ENCODE data around the gene SHB. TPM values are rescaled to one million over a fixed set of nuclear protein-coding genes. Genes with fewer than 3 reads are reported as not detected.
A peak's percentile ranks its signal among the peaks of the same experiment; 100 is the strongest.

The SHB gene
- total RNA-seq, 1 experiment from 2014 or later, result 56.4 TPM

DNA sequence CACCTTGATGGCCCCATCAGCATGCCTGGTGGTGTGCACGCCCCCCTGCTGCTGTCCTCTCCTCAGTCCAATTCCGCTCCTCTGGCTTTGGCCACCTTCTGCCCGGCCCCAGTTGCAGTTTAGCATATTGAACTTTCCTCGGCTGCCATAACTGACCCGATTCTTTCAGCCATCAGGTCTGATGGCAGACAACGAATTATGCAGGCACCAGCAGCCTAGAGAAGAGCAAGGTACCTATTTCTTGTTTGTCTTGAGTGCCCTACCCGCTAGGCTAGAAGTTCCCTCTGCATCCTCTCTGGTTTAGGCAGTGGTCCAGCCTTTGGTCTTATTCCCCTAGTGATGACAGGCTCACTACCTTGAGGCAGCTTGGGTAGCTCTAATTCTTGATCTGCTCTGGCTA is 122.1 kb downstream of the SHB start:
- Histone ChIP-seq H3K27me3 (ENCODE audit: low read length) (no peaks in the 10 kb centered on the region), H3F3A (ENCODE audit: low read length, unreplicated experiment) (peaks cover 5% of the 10 kb centered on the region), H3K27ac (ENCODE audit: low read length) (no peak overlapping the region), H3K79me2 (ENCODE audit: low read length) (peaks cover 31% of the 10 kb centered on the region), H3K36me3 (ENCODE audit: low read depth, low read length) (peaks cover 48% of the 10 kb centered on the region), H3K4me3 (ENCODE audit: low read length) (no peak overlapping the region), H3K4me2 (ENCODE audit: low read length) (no peak overlapping the region), H3K9ac (ENCODE audit: low read length) (no peak overlapping the region), H3K4me1 (ENCODE audit: insufficient read depth, low read length) (peaks cover 40% of the 10 kb centered on the region), H3K9me2 (replicated peaks; ENCODE audit: low read length) (no peaks in the 10 kb centered on the region), H2AFZ (ENCODE audit: low read length) (no peak overlapping the region), H4K20me1 (ENCODE audit: low read length) (no peaks in the 10 kb centered on the region), H3K9me3 (ENCODE audit: low read length) (no peaks in the 10 kb centered on the region)
- no peak for TF ChIP-seq EZH2phosphoT487 (IDR thresholded peaks at IDR 0.05; ENCODE audit: borderline replicate concordance, low read length)
- ChIA-PET POLR2A (ENCODE audit: unreplicated experiment) (interaction anchor here (0.5 kb wide), 1 partner anchor 1940 kb away, joined by 3 read pairs; no protein-coding TSS in a partner anchor), CTCF (no interaction called here)
- BruUV-seq (replicated peaks), result no TSS peak
- ATAC-seq (no peak), DNase-seq (no peak)
- intact Hi-C loops (cut with micrococcal nuclease), result no loop called here

DNA sequence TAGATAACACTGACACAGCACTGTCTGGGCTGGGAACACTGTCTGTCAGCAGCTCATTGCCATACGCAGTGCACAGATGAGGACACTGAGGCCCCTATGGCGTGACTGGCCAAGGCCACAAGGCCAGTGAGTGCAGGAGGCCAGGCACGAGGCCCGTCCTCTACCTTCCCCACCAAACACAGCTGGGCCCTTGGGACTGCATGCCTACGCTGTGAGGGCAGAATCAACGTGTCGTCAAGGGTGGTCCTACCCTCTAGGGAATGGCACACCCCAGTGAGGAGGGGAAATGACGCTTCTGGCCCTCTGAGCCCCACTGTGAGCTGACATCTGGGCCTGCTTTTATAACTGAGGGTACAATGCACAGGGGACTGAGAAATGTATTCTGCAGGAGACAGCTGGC is 123.0 kb downstream of the SHB start:
- no TSS peak for BruUV-seq (replicated peaks)
- H3F3A ChIP-seq (ENCODE audit: low read length, unreplicated experiment), result peaks cover 5% of the 10 kb centered on the region
- no peak overlapping the region for H2AFZ ChIP-seq (ENCODE audit: low read length)
- H3K9ac ChIP-seq (ENCODE audit: low read length), result no peak overlapping the region
- no peaks in the 10 kb centered on the region for H4K20me1 ChIP-seq (ENCODE audit: low read length)
- intact Hi-C loops (cut with micrococcal nuclease), result no loop called here
- TF ChIP-seq, protein P1, sequence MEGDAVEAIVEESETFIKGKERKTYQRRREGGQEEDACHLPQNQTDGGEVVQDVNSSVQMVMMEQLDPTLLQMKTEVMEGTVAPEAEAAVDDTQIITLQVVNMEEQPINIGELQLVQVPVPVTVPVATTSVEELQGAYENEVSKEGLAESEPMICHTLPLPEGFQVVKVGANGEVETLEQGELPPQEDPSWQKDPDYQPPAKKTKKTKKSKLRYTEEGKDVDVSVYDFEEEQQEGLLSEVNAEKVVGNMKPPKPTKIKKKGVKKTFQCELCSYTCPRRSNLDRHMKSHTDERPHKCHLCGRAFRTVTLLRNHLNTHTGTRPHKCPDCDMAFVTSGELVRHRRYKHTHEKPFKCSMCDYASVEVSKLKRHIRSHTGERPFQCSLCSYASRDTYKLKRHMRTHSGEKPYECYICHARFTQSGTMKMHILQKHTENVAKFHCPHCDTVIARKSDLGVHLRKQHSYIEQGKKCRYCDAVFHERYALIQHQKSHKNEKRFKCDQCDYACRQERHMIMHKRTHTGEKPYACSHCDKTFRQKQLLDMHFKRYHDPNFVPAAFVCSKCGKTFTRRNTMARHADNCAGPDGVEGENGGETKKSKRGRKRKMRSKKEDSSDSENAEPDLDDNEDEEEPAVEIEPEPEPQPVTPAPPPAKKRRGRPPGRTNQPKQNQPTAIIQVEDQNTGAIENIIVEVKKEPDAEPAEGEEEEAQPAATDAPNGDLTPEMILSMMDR (conservative IDR thresholded peaks at IDR 0.05; ENCODE audit: low read depth, low read length), result no peak
- TF ChIP-seq EZH2phosphoT487 (IDR thresholded peaks at IDR 0.05; ENCODE audit: borderline replicate concordance, low read length), result no peak
- no peak for TF ChIP-seq EZH2 (IDR thresholded peaks at IDR 0.05; ENCODE audit: low read length, unreplicated experiment)
- H3K4me3 ChIP-seq (ENCODE audit: low read length), result no peak overlapping the region
- no peak overlapping the region for H3K4me2 ChIP-seq (ENCODE audit: low read length)
- H3K4me1 ChIP-seq (ENCODE audit: insufficient read depth, low read length), result peaks cover 36% of the 10 kb centered on the region
- H3K79me2 ChIP-seq (ENCODE audit: low read length), result peaks cover 28% of the 10 kb centered on the region
- ChIA-PET POLR2A (ENCODE audit: unreplicated experiment) (no interaction called here), CTCF (no interaction called here)
- no peak for ATAC-seq
- no peak for DNase-seq
- H3K9me2 ChIP-seq (replicated peaks; ENCODE audit: low read length), result no peaks in the 10 kb centered on the region
- no peaks in the 10 kb centered on the region for H3K27me3 ChIP-seq (ENCODE audit: low read length)
- H3K9me3 ChIP-seq (ENCODE audit: low read length), result no peaks in the 10 kb centered on the region
- H3K27ac ChIP-seq (ENCODE audit: low read length), result no peak overlapping the region
- H3K36me3 ChIP-seq (ENCODE audit: low read depth, low read length), result peaks cover 49% of the 10 kb centered on the region

DNA sequence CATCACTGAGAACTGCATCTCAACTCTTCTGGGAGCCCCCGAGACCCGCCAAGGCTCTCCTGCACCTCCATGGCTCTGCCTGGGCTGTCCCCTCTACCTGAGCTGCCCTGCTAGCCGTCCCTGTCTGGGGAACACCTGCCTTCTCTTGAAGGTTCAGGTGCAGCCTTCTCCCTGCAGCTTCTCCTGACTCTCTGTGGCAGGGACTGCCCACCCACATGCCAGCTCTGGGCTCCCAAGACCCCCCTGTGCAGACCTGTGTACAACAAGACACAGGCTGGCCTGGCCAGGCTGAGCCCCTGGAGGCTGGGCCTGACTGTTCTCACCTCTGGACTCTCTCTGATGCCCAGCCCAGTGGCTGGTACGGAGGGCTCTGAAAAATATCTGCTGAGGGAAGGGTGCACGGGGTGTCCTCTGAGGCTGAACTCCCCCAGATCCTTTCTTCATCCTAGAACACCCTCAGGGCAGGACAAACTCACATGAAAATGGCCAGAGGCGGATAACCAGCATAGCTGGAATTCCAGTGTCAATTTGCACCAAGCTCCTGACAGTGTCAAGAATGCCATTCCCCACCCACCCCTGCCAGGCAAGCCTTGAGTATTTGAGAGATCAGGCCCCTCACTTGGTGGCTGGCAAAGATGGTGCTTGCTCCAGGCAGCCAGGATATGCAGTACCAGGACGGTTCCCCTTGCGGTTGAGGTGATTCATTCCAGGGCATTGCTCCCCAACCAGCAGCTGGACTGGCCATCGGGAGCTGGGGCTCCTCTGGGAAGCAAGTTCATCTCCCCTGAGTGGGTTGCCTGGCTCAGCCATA is 124.2 kb downstream of the SHB start:
- Histone ChIP-seq H2AFZ (ENCODE audit: low read length) (no peak overlapping the region), H3F3A (ENCODE audit: low read length, unreplicated experiment) (peaks cover 5% of the 10 kb centered on the region), H3K9me3 (ENCODE audit: low read length) (no peaks in the 10 kb centered on the region), H3K9me2 (replicated peaks; ENCODE audit: low read length) (no peaks in the 10 kb centered on the region), H3K27me3 (ENCODE audit: low read length) (no peaks in the 10 kb centered on the region), H3K4me1 (ENCODE audit: insufficient read depth, low read length) (peaks cover 36% of the 10 kb centered on the region), H3K27ac (ENCODE audit: low read length) (peak overlapping the region; percentile 87), H3K36me3 (ENCODE audit: low read depth, low read length) (peaks cover 47% of the 10 kb centered on the region), H4K20me1 (ENCODE audit: low read length) (no peaks in the 10 kb centered on the region), H3K9ac (ENCODE audit: low read length) (peak overlapping the region; percentile 47; the same call in 1 of the 2 replicates), H3K4me3 (ENCODE audit: low read length) (no peak overlapping the region), H3K4me2 (ENCODE audit: low read length) (no peak overlapping the region), H3K79me2 (ENCODE audit: low read length) (peaks cover 22% of the 10 kb centered on the region)
- ATAC-seq (no peak), DNase-seq (peak; percentile 47)
- CTCF ChIA-PET, result no interaction called here
- POLR2A ChIA-PET (ENCODE audit: unreplicated experiment), result no interaction called here
- no TSS peak for BruUV-seq (replicated peaks)
- no peak for TF ChIP-seq EZH2 (IDR thresholded peaks at IDR 0.05; ENCODE audit: low read length, unreplicated experiment)
- no peak for TF ChIP-seq EZH2phosphoT487 (IDR thresholded peaks at IDR 0.05; ENCODE audit: borderline replicate concordance, low read length)
- TF ChIP-seq, protein P1 (conservative IDR thresholded peaks at IDR 0.05; ENCODE audit: low read depth, low read length), result no peak
- intact Hi-C loops (cut with micrococcal nuclease), result no loop called here
